ENCODE data around the gene BAD. TPM values are rescaled to one million over a fixed set of nuclear protein-coding genes. Genes with fewer than 3 reads are reported as not detected.

BAD gene
- 10 to 100 TPM; 47.1 to 92.5 (median 90.6) TPM for total RNA-seq

DNA sequence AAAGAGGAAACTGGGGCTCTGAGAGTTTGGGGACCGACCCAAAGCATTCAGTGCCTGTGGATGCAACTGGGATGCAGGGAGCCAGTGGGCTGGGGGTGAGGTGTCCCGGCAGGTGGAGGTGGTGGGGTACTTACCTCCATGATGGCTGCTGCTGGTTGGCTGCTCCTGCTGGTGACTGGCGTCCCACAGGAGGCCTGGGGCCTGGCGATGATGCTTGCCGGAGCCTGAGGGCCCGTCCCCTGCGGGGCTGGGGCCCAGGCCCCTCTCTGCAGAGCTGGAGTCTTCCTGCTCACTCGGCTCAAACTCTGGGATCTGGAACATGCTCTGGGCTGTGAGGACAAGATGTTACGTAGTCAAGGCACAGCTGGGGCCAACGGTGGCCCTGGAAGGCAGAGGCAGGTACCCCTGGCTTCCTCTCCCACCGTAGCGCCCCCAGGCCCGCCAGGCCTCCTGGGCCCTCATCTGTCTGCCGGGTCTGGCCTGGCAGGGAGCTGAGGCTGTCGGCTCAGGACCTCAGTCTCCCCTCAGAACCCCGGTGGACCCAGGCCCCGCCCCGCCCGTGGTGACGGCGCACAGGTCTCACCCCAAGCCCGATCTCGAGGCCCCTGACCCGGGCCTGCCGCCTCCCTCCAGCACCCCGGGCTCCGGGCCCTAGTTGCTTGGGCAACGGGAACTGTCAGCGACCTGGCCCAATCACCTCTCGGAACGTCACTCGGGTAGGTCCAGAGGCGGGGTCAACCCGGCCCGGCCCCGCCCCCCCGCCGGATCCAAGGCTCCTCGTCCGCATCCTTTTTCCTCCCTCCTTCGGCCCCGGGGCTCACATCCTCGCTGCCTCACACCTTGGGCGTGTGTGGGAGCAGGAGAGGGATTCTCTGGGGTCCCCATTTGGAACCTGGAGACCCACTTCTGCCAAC, at the start of gene BAD:
Gene BAD, minus strand, starts transcription at position 618 of the 914 bp plus-strand sequence. Its CDS starts 297 bp downstream, at position 321.
- TF ChIP-seq, protein P1, sequence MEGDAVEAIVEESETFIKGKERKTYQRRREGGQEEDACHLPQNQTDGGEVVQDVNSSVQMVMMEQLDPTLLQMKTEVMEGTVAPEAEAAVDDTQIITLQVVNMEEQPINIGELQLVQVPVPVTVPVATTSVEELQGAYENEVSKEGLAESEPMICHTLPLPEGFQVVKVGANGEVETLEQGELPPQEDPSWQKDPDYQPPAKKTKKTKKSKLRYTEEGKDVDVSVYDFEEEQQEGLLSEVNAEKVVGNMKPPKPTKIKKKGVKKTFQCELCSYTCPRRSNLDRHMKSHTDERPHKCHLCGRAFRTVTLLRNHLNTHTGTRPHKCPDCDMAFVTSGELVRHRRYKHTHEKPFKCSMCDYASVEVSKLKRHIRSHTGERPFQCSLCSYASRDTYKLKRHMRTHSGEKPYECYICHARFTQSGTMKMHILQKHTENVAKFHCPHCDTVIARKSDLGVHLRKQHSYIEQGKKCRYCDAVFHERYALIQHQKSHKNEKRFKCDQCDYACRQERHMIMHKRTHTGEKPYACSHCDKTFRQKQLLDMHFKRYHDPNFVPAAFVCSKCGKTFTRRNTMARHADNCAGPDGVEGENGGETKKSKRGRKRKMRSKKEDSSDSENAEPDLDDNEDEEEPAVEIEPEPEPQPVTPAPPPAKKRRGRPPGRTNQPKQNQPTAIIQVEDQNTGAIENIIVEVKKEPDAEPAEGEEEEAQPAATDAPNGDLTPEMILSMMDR (IDR thresholded peaks at IDR 0.05; ENCODE audit: low read depth), result no peak

DNA sequence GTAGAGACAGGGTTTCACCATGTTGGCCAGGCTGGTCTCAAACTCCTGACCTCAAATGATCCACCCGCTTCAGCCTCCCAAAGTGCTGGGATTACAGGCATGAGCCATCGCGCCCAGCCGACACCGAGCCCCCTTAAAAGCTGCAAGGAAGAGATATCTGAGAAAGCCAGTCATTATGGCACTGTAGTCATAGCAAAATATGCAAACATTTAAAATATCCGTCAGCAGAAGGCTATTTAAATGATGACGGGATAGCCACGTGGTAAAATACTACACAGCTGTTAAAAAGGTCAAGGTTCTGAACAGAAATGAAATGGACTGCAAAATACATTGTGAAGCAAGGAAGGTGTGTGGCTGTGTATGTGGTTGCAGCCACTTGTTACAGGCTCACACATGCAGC, 49.1 kb upstream of the BAD start:
- TF ChIP-seq, protein P1 (IDR thresholded peaks at IDR 0.05; ENCODE audit: low read depth), result no peak

DNA sequence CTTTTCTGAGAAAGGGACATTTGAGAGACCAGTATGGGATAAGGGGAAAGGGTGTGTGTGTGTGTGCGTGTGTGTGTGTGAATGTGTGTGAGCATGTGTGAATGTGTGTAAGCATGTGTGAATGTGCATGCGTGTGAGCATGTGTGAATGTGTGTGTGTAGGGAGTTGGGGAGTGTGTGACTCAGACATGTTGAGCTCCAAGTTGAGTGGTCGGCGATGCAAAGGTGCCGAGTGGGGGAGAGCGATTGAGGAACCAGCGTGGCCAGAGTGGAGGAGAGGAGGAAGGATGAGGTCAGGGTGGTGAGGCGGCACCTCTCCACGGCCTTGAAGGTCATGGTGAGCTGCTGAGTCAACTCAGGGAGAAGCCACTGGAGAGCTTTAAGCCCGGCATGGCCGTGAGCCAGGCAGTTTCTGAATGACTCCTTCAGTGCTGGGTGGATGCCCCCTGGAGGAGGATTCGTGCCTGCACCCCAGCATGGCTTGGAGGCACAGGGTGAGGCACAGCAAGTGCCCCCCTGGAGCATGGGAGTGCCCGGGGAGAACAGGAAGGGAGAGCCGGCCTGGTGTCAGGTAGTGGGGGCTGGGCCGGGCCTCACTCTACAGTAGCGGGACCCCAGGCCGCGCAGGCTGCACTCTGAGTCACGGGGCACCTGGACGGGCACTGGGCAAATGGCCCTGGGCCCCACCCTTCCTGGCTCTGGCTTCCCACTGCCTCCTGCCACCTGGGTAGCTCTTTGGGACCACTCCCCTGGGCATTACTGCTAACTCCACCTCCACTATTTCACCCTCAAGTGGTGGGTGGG, 47.3 kb upstream of the BAD start:
- TF ChIP-seq, protein P1 (IDR thresholded peaks at IDR 0.05; ENCODE audit: low read depth), result no peak

DNA sequence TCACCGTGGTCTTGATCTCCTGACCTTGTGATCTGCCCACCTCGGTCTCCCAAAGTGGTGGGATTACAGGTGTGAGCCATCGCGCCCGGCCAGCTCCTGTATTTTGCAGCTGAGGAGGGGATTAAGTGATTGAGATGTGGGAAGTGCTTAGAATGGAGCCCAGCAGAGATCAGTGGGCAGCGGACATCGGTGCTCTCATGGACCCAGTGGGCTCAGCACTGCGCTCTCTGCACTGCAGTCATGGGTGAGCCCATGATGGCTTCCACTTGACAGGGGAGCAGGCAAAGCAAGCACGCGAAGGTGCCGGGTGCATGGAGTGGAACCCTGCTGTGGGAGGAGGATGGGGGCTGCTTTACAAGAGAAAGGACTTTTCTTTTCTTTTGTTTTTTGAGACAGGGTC, 46.4 kb upstream of the BAD start:
- TF ChIP-seq, protein P1 (IDR thresholded peaks at IDR 0.05; ENCODE audit: low read depth), result no peak

DNA sequence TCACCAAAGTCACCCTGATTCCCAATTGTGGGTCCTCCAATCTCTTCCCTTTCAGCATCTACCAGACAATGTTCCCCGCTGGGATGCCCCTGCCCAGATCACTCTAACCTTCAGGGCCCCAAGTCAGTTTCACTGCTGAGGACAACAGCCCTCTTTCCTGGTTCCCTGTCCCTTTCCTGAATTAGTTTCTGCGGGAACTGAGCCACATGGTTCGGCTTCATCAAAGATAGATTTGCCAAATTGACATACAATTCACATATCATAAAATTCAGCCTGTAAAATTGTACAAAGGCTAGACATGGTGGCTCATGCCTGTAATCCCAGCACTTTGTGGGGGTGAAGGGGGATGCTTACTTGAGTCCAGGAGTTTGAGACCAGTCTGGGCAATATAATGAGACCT, 43.5 kb upstream of the BAD start:
- TF ChIP-seq, protein P1 (IDR thresholded peaks at IDR 0.05; ENCODE audit: low read depth), result no peak

DNA sequence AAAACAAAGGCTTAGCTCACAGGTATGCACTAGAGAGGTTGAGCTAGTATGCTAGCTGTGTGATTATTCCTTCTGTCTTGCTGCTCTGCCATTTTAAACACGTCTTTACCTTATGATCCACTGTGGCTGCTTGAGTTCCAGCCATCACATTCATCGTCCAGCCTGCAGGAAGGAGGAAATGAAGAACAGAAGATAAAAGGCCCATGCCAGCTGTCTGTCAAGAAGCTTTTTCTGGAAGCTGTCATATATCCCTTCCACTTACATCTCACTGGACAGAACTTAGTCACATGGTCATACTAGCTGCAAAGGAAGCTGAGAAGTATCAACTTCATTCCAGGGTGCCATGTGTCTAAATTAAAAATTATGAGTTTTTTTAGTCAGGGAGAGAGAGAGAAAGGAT, 42.9 kb upstream of the BAD start:
- TF ChIP-seq, protein P1 (IDR thresholded peaks at IDR 0.05; ENCODE audit: low read depth), result no peak
